Muscle of back (tissue), 13 donors: ENCODE results near the gene OR52N5. TPM values are rescaled to one million over a fixed set of nuclear protein-coding genes. Genes with fewer than 3 reads are reported as not detected.

Source experiments
- DNase-seq, 3 donors: peaks; one replicate each; pipeline versions ENCODE4 v3.0.0 to v3.0.0-alpha.2; 2013
- long read RNA-seq, 9 donors: transcript quantifications; one replicate each; lab custom pipeline, GENCODE V29; 2026
- polyA plus RNA-seq, 10 donors: library from polyadenylated mRNA; unstranded; fragments of 120-200 nt; gene quantifications; one replicate each; pipeline ENCODE4 v1.2.1, GENCODE V29; 2013; ENCODE audit not compliant: insufficient read length in 10 of 10

The OR52N5 gene
- not detected for polyA plus RNA-seq
- long read RNA-seq, donor 1, result 0 reads
- long read RNA-seq, donor 2, result 0 reads
- long read RNA-seq, donor 3, result 0 reads
- long read RNA-seq, donor 4, result 0 reads
- long read RNA-seq, donor 5, result 0 reads
- long read RNA-seq, donor 6, result 0 reads
- long read RNA-seq, donor 7, result 0 reads
- long read RNA-seq, donor 8, result 0 reads
- long read RNA-seq, donor 9, result 0 reads

DNA sequence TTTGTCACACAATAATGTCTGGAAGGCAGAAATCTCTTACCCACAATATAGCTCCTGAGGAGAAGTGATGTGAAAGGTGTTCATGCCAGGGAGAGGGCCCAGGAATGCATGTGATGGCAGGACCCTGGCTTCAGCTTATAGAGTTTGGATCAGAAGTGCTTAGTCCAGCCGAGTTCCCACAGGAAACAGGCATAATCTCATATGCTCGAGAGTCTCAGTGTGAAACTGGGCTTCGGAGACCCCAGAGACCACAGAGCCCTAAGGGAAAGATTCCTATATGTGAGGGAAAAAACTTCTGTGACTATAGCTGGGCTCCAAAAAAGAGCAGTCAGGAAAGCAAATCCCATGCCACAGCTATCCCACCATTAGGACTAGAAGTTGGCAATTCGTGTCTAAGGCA lies at the start of gene OR52N5:
TSS of gene OR52N5 (minus strand) at position 101 of the 400 bp plus-strand sequence. CDS start 4,721 bp downstream, outside the sequence.
- no peak for DNase-seq

DNA sequence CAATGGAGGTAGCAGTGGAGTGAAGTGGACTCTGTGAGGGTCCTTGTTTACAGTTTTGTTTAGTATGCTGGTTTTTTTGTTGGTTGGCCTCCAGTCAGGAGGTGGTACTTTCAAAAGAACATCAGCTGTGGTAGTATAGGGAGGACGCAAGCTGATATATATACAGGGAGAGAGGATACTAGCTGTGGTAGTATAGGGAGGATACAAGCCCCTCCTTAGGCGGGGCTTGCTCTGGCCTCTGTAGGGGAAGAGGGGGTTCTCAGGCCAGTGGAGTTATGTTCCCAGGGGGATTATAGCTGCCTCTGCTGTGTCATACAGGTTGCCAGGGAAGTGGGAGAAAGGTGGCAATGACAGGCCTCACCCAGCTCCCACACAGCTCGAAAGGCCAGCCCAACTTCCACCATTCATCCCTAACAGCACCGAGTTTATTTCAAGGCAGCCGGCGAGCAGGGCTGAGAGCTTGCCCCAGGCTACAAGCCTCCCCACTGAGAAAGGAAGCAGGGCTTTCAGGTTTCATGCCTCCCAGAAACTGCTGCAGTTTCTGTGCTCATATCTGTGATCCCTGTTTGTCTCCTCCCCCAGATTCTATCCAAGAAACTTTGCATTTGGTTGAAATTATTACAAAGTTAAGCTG lies 48.2 kb upstream of the OR52N5 start:
- DNase-seq, result no peak

DNA sequence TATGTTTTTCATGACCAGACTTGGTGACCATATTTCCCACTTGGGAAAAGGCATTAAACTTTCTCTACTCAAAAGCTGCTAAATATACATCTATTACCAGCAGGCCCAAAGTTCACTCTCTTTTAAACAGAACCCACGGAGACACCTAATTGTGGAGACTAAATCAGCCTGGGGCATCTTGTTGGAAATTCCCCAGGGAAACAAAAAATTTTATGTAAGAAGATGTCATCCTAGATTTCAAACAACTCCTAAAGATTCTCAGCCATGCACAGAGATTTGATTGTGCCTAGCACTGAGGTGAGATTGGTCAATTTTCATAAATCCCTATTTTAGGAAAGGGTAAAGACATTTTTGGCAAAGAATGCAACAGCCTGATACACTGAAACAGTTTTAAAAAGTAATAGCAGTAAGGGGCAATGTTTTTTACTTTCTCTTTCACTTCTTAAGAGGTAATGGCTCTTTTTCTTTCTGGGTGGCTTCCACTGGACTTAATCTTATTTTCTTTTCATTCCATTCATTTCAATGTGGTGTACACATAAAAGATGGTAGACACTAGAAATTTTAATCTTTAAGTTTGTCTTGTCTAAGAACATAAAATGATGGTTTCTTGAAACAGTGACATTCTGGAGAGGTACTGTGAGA lies 35.2 kb upstream of the OR52N5 start:
- DNase-seq, result no peak

GRCh38 chr11:5815534-5815933 lies 32.4 kb upstream of the OR52N5 start:
- peak in 2 of 3 donors; percentile 4 to 5 for DNase-seq

DNA sequence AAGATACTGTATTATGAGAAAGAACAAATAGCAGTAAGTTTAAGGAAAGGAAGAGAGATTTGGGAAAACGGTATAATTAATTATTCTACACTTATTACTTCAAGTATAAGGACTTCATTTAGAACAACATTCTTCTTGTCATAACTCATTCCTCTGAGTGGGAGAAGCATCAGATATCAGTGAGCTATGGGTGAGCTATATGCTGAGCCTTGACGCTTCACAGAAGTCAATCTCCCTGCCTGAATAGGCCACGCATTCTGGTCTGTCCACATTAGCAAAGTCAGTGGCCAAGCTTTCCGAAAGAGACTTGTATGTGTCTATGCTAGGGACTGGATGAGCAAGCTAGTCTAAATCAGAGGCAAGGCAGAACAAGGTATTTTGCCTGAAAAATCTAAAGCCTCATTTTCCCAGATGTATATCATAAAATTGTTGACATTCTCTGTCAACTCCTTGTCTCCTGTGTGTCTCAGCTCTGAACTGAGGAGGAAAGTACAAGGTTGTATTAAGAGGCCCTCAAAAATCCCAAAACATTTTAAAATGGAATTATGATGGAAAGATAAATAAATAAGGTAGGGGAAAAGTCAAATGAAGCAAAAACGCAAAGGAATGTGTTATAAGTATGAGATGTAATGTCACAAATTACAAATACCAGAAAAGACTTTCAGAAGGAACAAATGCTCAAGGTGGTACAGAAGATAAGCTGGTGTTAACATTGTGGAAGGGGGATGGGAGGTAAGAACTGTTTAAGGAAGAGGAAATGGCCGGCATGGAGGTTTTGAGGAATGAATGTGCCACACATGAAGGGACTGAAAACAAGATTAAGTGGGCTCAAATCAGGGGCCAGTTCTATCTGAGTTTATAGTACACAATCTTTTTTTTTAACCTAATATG lies 27.0 kb upstream of the OR52N5 start:
- DNase-seq, result no peak

DNA sequence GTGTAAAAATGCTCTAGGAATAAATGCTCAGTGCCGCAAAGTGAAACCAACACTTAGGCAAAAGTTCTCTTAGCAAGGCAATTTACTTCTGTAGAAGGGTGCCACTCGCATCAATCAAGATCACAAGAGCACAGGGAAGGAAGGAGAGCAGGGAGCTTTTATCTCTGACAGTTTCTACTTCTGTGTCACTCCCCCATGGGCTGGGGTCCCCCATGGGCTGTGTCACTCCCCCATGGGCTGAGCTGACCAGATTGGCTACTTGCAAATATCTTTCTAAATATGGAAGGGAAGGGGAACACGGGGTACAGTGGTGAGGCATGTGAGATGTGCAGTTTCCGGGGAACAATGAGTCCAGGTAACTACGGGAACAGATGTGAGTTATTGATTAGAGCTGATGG lies 26.0 kb upstream of the OR52N5 start:
- peak in 1 of 3 donors; percentile 7 for DNase-seq

DNA sequence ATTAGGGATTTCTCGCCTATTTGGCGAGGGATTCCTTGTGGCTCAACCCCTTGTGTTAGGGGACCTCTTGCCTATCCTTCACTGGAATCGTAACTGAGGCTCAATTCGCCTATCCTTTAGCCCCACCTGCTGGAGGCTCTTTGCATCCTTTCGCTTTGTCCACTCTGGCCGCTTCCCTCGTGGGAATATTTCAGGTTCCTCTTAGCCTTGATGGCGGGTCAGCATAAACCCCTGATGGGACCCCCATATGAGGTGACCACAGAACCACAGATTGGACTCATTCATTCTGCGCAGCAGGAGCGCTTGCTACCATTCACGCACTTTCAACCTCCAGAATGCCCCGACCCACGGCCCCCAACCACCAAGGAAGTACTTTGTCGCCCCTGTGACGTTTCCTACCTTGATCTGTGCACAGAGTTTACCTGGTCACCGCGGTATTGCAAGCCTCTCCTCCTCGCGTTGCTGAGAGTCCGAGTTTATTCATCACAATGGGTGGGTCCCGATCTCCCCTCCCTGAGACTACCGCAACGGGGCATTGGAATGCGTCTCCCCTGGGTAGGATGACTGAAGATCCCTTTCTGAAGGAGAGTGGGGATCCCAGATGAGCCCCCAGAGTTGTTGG lies 25.5 kb upstream of the OR52N5 start, which contains the start of gene OR52N2:
TSS of gene OR52N2 (plus strand) at position 425 of the 622 bp plus-strand sequence. CDS start 11,412 bp downstream, outside the sequence.
- DNase-seq, result peak; percentile 62 to 81 (median 74)

- no peak for DNase-seq
Measured at GRCh38 chr11:5807580-5807979, 24.4 kb upstream of the OR52N5 start.

DNA sequence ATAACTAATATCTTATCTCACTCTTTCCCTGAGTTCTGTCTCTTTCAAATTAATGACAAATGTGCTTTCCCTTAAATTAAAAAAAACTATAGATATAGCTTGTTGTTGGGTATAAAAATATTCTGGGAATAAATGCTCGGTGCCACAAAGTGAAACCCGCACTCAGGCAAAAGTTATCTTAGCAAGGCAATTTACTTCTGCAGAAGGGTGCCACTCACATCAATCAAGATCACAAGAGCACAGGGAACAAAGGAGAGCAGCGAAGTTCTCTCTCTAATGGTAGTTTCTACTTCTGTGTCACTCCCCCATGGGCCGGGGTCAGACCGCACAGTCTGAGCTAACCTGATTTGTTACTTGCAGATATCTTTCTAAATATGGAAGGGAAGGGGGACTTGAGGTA lies 20.8 kb upstream of the OR52N5 start:
- no peak for DNase-seq

GRCh38 chr11:5796541-5796940 lies 13.4 kb upstream of the OR52N5 start:
- DNase-seq, result no peak

- no peak for DNase-seq
Measured at GRCh38 chr11:5791165-5791564, 8.0 kb upstream of the OR52N5 start, which contains the start of gene OR52N1. Gene OR52N1 (minus strand): TSS chr11:5791265. CDS start chr11:5788816, 2,449 bp downstream.

- no peak for DNase-seq
Measured at GRCh38 chr11:5767056-5767455, 16.1 kb downstream of the OR52N5 start.

DNA sequence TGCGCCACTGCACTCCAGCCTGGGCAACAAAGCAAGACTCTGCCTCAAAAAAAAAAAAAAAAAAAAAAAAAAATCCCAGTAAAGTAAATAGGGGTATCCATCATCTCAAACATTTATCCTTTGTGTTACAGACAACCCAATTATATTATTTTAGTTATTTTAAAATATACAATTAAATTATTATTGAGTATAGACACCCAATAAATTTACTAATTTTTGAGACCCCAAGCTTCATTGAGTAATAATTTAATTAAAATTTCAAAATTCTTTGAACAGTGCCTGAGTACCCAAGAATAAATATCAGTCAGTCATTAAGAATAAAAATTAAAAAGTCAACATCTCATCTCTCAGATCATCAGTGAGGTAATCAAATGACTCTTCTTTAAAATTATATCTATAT lies 29.2 kb downstream of the OR52N5 start, which contains the start of gene OR52N4:
TSS of gene OR52N4 (plus strand) at position 301 of the 400 bp plus-strand sequence. CDS start 498 bp downstream, outside the sequence.
- DNase-seq, result no peak

DNA sequence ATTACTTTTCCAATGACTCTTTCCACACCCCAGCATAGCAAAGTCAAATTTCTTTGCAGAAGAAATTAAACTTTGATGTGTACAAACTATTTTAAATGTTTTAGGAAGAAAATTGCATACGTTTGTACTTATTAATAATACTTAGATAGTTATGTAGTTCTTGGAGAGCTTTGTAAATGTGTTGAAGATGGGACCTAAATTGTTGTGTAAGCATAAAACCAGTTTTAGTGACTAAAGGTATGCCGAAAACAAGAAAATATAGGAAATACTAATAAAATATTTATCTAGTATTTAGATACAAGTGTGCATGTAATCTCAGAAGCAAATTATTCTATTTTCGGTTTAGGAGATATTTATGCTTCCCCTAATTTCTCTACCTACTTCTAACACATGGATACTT lies 33.3 kb downstream of the OR52N5 start:
- no peak for DNase-seq

- DNase-seq, result no peak
Measured at GRCh38 chr11:5746614-5747013, 36.5 kb downstream of the OR52N5 start.

DNA sequence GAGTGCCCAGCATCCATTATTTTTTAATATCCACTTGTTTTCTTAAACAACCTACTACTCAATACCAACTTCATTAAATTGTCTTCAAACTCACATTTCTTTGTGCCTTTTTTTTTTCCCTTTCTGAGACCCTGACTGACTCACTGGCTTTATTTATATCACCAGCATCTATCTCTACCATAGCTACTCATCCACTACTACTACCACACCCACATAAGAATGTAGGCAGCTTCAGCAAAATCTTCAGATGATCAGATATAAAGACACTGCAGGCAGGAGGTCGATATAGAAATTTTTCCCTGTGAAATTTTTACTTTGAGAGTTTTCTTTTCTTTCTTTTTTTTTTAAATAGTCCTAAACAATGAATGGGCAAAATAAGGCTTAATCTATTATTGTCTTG lies 44.7 kb downstream of the OR52N5 start:
- no peak for DNase-seq

DNA sequence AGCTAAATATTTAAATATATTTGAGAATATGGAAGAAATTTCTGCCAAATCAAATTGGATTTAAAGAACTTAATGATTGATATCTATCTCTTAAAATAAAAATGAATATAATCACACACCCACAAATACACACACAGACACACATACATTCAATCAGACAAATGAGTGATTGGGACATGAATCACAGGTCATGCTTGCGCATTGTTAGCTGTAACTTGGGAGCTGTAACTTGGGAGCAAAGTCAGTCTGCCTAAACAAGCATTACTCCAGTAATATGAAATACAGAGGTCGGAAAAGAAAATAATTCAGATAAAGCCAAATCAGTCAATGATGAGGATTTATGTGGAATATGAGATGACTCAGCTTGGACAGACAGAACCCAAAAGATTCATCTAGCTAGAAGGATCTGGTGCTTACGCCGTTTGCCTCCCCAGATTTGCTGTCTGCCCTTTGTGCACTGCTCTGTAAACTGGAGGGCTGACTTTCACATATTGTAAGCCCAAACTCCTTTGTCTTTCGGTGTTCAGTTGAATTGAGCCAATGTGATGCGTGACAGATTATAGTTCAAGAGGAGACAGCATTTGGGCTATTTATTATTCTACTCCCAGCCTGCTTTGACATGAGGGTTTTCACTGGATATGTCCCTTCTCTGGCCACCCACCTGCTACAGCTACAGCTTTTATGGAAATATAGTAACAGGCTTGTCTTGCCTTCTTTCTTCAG lies 45.3 kb downstream of the OR52N5 start:
- no peak for DNase-seq

GRCh38 chr11:5737091-5737490 lies 46.1 kb downstream of the OR52N5 start:
- no peak for DNase-seq

- DNase-seq, result no peak
Measured at GRCh38 chr11:5736396-5736795, 46.8 kb downstream of the OR52N5 start, which contains the start of gene OR56B1. Gene OR56B1 (plus strand): TSS chr11:5736448. CDS start chr11:5736517, 69 bp downstream.

GRCh38 chr11:5727691-5728090 lies 55.5 kb downstream of the OR52N5 start:
- DNase-seq, result no peak
